SU-DHL-6 (cell line): ENCODE results near the gene GOSR2.

Experiments
- CTCF ChIP-seq: fragments of 200-600 bp; sonication (generic); IDR thresholded peaks from one replicate; pipeline ENCODE4 v1.5.1; 2017; ENCODE audit warnings: antibody characterized with exemption, mild to moderate bottlenecking, low read length, moderate library complexity; ENCODE audit not compliant: insufficient read depth, poor library complexity, severe bottlenecking
- EZH2phosphoT487 ChIP-seq: fragments of 200-600 bp; sonication (generic), shearing (Covaris generic); conservative IDR thresholded peaks from 2 replicates; pipeline ENCODE4 v1.6.1; 2018; ENCODE audit warnings: mild to moderate bottlenecking, antibody characterized with exemption, low read length, moderate library complexity, mixed read lengths

GRCh38 chr17:46875849-46876352, 47.1 kb upstream of the GOSR2 start:
- no peak for TF ChIP-seq CTCF
- no peak for TF ChIP-seq EZH2phosphoT487
